Measurements from ENCODE around the gene NUP88. TPM values are rescaled to one million over a fixed set of nuclear protein-coding genes. Genes with fewer than 3 reads are reported as not detected.

The NUP88 gene
- polyA plus RNA-seq, 1 experiment: 44.4 TPM

DNA sequence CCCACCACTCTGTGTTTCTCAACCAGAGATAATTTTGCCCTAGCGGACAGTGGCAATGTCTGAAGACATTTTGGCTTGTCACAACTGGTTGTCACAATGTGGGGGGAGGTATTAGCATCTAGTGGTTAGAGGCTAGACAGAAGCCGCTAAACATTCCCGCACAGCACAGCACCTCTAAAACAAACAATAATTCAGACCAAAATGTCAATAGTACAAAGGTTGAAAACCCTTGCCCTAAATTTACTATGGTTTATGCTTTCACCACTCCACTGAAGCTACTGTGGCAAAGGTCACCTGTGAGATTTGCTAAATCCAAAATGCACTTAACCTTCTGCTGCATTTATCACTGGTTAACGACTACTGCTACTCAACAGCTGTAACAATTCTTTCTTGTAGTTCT lies 14.1 kb downstream of the NUP88 start:
- ChIA-PET POLR2A (no interaction called here), CTCF (interaction anchor here (0.6 kb wide), 1 partner anchor 98 kb away, joined by 3 read pairs; no protein-coding TSS in a partner anchor)
- H3K27me3 ChIP-seq (ENCODE audit: control insufficient read depth, insufficient read depth, low read length): no peaks in the 10 kb centered on the region
- no peak for DNase-seq (ENCODE audit: low read depth)
- no peak overlapping the region for H3K4me3 ChIP-seq (ENCODE audit: low read depth, low read length)
- TF ChIP-seq CTCF (IDR thresholded peaks at IDR 0.05; ENCODE audit: insufficient read depth, low read depth, low read length): no peak
- peaks cover 7% of the 10 kb centered on the region for H3K36me3 ChIP-seq (ENCODE audit: control insufficient read depth, insufficient read depth, low read length)

DNA sequence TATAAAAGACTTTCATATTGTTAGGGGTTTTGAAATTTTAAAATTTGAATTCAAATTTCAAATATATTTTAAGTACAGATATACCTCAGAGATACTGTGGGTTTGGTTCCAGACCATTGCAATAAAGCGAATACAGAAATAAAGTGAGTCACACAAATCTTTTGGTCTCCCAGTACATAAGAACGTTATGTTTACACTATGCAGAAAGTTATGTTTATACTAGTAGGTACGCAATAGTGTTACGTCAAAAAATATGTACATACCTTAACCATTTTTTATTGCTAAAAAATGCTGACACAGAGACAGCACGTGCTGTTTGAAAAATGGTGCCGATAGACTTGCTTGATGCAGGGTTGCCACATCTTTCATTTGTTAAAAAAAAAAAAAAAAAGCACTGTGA lies 19.7 kb downstream of the NUP88 start:
- Histone ChIP-seq H3K4me3 (ENCODE audit: low read depth, low read length) (no peak overlapping the region), H3K27me3 (ENCODE audit: control insufficient read depth, insufficient read depth, low read length) (no peaks in the 10 kb centered on the region), H3K36me3 (ENCODE audit: control insufficient read depth, insufficient read depth, low read length) (no peaks in the 10 kb centered on the region; the same call in none of the 2 replicates)
- TF ChIP-seq CTCF (IDR thresholded peaks at IDR 0.05; ENCODE audit: insufficient read depth, low read depth, low read length): no peak
- no peak for DNase-seq (ENCODE audit: low read depth)
- CTCF ChIA-PET: no interaction called here
- POLR2A ChIA-PET: no interaction called here

DNA sequence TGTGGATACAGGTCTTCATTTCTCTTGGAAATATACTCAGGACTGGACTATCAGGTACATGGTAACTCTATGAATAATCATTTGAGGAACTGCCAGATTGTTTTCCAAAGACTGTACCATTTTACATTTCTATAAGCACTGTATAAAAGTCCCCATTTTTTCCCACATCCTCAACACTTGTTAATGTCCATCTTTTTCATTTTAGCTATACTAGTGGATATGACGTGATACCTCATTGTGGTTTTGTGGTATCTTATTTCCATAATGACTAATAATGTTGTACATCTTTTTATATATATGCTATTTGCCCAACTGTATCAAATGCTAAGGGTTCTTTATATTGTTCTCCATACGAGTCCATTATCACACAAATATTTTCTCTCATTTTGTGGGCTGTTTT lies 22.9 kb downstream of the NUP88 start:
- no peak for DNase-seq (ENCODE audit: low read depth)
- ChIA-PET POLR2A (no interaction called here), CTCF (no interaction called here)
- no peak for TF ChIP-seq CTCF (IDR thresholded peaks at IDR 0.05; ENCODE audit: insufficient read depth, low read depth, low read length)
- Histone ChIP-seq H3K4me3 (ENCODE audit: low read depth, low read length) (no peak overlapping the region), H3K27me3 (ENCODE audit: control insufficient read depth, insufficient read depth, low read length) (no peaks in the 10 kb centered on the region), H3K36me3 (ENCODE audit: control insufficient read depth, insufficient read depth, low read length) (peaks cover 4% of the 10 kb centered on the region)

GRCh38 chr17:5391678-5392077 lies 27.8 kb downstream of the NUP88 start:
- Histone ChIP-seq H3K27me3 (ENCODE audit: control insufficient read depth, insufficient read depth, low read length) (no peaks in the 10 kb centered on the region), H3K36me3 (ENCODE audit: control insufficient read depth, insufficient read depth, low read length) (peaks cover 10% of the 10 kb centered on the region), H3K4me3 (ENCODE audit: low read depth, low read length) (no peak overlapping the region)
- CTCF ChIA-PET: interaction anchor here (0.6 to 2.0 kb wide), 3 partner anchors 13 to 28 kb away, joined by 3 to 5 read pairs (median 3); partner anchors contain the start of gene NUP88
- TF ChIP-seq CTCF (IDR thresholded peaks at IDR 0.05; ENCODE audit: insufficient read depth, low read depth, low read length): no peak
- no peak for DNase-seq (ENCODE audit: low read depth)
- POLR2A ChIA-PET: no interaction called here

DNA sequence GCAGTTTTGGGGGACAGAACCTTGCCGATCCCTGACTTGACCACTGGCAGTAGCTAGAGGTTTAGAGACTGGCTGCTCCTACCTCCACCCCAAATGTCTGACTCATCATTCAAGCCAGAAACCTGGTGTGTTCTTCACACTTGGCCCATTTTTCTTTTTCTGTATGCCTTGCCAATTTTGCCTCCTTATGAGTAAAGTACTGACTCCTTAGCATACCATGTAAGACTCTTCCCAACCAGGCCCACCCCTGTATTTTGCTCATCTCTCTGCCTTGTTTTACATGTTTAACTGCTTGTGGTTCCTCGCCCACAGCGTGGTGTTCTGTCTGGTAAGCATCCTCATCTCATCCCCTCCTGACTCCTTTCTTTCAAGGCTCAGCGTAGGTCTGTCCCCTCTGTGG lies 37.9 kb downstream of the NUP88 start:
- ChIA-PET CTCF (interaction anchor here (0.6 to 2.2 kb wide), 3 partner anchors 58 to 131 kb away, joined by 3 to 5 read pairs (median 4); partner anchors contain the start of gene C1QBP), POLR2A (no interaction called here)
- Histone ChIP-seq H3K27me3 (ENCODE audit: control insufficient read depth, insufficient read depth, low read length) (no peaks in the 10 kb centered on the region), H3K4me3 (ENCODE audit: low read depth, low read length) (no peak overlapping the region), H3K36me3 (ENCODE audit: control insufficient read depth, insufficient read depth, low read length) (peaks cover 24% of the 10 kb centered on the region)
- TF ChIP-seq CTCF (IDR thresholded peaks at IDR 0.05; ENCODE audit: insufficient read depth, low read depth, low read length): no peak
- no peak for DNase-seq (ENCODE audit: low read depth)

Measured in BJ (cell line).